Measurements from ENCODE around the gene ACADVL.

DNA sequence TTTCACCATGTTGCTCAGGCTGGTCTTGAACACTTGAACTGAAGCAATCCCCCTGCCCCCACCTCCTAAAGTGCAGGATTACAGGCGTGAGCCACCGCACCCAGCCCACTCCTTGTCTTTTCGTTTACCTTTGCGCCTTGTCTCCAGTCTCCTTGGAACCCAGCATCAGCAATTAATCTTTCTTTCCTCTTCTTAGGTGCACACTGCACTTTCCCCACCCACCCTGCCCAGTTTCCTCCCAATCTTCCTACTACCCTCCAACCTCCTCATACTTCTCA is 44.0 kb downstream of the ACADVL start:
- TF ChIP-seq, protein P1, sequence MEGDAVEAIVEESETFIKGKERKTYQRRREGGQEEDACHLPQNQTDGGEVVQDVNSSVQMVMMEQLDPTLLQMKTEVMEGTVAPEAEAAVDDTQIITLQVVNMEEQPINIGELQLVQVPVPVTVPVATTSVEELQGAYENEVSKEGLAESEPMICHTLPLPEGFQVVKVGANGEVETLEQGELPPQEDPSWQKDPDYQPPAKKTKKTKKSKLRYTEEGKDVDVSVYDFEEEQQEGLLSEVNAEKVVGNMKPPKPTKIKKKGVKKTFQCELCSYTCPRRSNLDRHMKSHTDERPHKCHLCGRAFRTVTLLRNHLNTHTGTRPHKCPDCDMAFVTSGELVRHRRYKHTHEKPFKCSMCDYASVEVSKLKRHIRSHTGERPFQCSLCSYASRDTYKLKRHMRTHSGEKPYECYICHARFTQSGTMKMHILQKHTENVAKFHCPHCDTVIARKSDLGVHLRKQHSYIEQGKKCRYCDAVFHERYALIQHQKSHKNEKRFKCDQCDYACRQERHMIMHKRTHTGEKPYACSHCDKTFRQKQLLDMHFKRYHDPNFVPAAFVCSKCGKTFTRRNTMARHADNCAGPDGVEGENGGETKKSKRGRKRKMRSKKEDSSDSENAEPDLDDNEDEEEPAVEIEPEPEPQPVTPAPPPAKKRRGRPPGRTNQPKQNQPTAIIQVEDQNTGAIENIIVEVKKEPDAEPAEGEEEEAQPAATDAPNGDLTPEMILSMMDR (IDR thresholded peaks at IDR 0.05): no peak
- TF ChIP-seq EZH2 (IDR thresholded peaks at IDR 0.05; ENCODE audit: borderline replicate concordance, insufficient read depth, low read depth, low read length, poor library complexity, severe bottlenecking): no peak

All from B cell (primary cell).